ENCODE results near the gene CASP10. TPM values are rescaled to one million over a fixed set of nuclear protein-coding genes. Genes with fewer than 3 reads are reported as not detected.
"Not testable (repeated sequence)": the region's sequence is repeated elsewhere in the genome, so short reads cannot be mapped to it uniquely, and the experiment has no call there.

The CASP10 gene
- total and polyA plus RNA-seq, 2 of the 13 experiments (the other 11 are each of a cell fraction or from before 2014, with no cell fraction given) = 22.2 to 23.8 TPM

- TF ChIP-seq, protein P1, sequence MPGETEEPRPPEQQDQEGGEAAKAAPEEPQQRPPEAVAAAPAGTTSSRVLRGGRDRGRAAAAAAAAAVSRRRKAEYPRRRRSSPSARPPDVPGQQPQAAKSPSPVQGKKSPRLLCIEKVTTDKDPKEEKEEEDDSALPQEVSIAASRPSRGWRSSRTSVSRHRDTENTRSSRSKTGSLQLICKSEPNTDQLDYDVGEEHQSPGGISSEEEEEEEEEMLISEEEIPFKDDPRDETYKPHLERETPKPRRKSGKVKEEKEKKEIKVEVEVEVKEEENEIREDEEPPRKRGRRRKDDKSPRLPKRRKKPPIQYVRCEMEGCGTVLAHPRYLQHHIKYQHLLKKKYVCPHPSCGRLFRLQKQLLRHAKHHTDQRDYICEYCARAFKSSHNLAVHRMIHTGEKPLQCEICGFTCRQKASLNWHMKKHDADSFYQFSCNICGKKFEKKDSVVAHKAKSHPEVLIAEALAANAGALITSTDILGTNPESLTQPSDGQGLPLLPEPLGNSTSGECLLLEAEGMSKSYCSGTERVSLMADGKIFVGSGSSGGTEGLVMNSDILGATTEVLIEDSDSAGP (CRISPR knock-in tag; IDR thresholded peaks at IDR 0.05; ENCODE audit: borderline replicate concordance) = no peak
- TF ChIP-seq ZBTB42 (CRISPR knock-in tag; IDR thresholded peaks at IDR 0.05) (no peak), JDP2 (CRISPR knock-in tag; IDR thresholded peaks at IDR 0.05; ENCODE audit: borderline replicate concordance) (no peak), ZNF740 (CRISPR knock-in tag; IDR thresholded peaks at IDR 0.05) (no peak), SOX5 (CRISPR knock-in tag; IDR thresholded peaks at IDR 0.05; ENCODE audit: borderline replicate concordance) (no peak)
- TF ChIP-seq, protein P2, sequence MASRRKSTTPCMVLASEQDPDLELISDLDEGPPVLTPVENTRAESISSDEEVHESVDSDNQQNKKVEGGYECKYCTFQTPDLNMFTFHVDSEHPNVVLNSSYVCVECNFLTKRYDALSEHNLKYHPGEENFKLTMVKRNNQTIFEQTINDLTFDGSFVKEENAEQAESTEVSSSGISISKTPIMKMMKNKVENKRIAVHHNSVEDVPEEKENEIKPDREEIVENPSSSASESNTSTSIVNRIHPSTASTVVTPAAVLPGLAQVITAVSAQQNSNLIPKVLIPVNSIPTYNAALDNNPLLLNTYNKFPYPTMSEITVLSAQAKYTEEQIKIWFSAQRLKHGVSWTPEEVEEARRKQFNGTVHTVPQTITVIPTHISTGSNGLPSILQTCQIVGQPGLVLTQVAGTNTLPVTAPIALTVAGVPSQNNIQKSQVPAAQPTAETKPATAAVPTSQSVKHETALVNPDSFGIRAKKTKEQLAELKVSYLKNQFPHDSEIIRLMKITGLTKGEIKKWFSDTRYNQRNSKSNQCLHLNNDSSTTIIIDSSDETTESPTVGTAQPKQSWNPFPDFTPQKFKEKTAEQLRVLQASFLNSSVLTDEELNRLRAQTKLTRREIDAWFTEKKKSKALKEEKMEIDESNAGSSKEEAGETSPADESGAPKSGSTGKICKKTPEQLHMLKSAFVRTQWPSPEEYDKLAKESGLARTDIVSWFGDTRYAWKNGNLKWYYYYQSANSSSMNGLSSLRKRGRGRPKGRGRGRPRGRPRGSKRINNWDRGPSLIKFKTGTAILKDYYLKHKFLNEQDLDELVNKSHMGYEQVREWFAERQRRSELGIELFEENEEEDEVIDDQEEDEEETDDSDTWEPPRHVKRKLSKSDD (CRISPR knock-in tag; IDR thresholded peaks at IDR 0.05; ENCODE audit: low read depth) = no peak
Measured at GRCh38 chr2:201138401-201138970, 44.5 kb upstream of the CASP10 start (continued).

DNA sequence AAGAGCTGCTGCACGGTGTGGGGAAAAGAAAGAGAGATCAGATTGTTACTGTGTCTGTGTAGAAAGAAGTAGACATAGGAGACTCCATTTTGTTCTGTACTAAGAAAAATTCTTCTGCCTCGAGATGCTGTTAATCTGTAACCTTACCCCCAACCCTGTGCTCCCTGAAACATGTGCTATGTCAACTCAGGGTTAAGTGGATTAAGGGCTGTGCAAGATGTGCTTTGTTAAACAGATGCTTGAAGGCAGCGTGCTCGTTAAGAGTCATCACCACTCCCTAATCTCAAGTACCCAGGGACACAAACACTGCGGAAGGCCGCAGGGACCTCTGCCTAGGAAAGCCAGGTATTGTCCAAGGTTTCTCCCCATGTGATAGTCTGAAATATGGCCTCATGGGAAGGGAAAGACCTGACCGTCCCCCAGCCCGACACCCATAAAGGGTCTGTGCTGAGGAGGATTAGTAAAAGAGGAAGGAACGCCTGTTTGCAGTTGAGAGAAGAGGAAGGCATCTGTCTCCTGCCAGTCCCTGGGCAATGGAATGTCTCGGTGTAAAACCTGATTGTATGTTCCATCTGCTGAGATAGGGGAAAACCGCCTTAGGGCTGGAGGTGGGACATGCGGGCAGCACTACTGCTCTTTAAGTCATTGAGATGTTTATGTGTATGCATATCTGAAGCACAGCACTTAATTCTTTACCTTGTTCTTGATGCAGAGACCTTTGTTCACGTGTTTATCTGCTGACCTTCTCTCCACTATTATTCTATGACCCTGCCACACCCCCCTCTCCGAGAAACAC is 43.8 kb upstream of the CASP10 start:
- DNase-seq (ENCODE audit: low spot score); BruUV-seq (replicated peaks); in situ Hi-C loops (cut with HindIII; ENCODE audit: extremely low pct_ligation_motif_present, low pct_unique_long_range_greater_than_20kb); ATAC-seq; H3K4me2 ChIP-seq (ENCODE audit: low read depth, low read length); H3K9ac ChIP-seq (ENCODE audit: insufficient read depth, low read depth, low read length); H3K27ac ChIP-seq (ENCODE audit: extremely low read length, insufficient read depth, low read length); H3K4me3 ChIP-seq (replicated peaks in 1 of 3; ENCODE audit: insufficient read depth in 1 of 3, low read depth in 2 of 3, low read length in 3 of 3); CTCF ChIA-PET (ENCODE audit: low intra/inter-chr PET ratio, low total read pairs); intact Hi-C loops (cut with micrococcal nuclease; ENCODE audit: unreplicated experiment); H4K20me1 ChIP-seq (ENCODE audit: insufficient read depth, low read length); FAIRE-seq; H2AFZ ChIP-seq (ENCODE audit: low read length); H3K27me3 ChIP-seq (ENCODE audit: control insufficient read depth in 1 of 2, insufficient read depth in 2 of 2, low read length in 2 of 2); H3K4me1 ChIP-seq (ENCODE audit: insufficient read depth, low read length); H3K79me2 ChIP-seq (ENCODE audit: insufficient read depth, low read length); H3K9me3 ChIP-seq (ENCODE audit: low read length): not testable (repeated sequence)
- POLR2A ChIA-PET = interaction anchor here (1.2 kb wide), 1 partner anchor 8 kb away, joined by 3 read pairs; no protein-coding TSS in a partner anchor
- H3K36me3 ChIP-seq (replicated peaks in 1 of 2; ENCODE audit: control insufficient read depth in 1 of 2, insufficient read depth in 2 of 2, low read length in 2 of 2) = peaks cover 32 to 53% of the 10 kb centered on the region in 2 experiments
- 90% methylated on average over 14 of the region's 14 CpGs for WGBS (ENCODE audit: low lambda C conversion rate)

Measured in HepG2 (cell line).